ENCODE data around the gene DCT.
"Not testable (repeated sequence)": the region's sequence is repeated elsewhere in the genome, so short reads cannot be mapped to it uniquely, and the experiment has no call there.

The DCT gene

DNA sequence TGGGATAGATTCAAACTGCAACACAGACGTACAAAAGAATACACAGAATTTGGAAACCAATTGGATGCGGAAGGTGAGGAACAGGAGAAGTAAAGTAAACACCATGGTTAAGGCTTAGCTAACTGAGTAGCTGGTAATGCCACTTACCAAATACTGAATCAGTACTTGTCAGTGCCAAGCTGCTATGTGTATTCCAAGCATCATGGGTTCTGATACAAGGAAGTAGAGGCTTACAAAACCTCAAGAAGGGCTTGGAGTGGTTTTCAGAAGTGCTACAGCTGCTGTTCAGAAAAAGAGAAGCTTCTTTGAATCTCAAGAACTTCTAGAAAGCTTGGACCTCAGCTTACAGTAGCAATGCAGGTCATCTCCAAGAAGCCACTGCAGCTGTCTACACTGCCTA lies 35.9 kb upstream of the DCT start:
- H3K4me3 ChIP-seq (ENCODE audit: control insufficient read depth, low read depth, low read length) = no peak overlapping the region
- no peak for TF ChIP-seq CTCF (IDR thresholded peaks at IDR 0.05; ENCODE audit: control insufficient read depth, insufficient read depth, low read depth, low read length, missing control alignments)
- DNase-seq (ENCODE audit: low read depth) = no peak

DNA sequence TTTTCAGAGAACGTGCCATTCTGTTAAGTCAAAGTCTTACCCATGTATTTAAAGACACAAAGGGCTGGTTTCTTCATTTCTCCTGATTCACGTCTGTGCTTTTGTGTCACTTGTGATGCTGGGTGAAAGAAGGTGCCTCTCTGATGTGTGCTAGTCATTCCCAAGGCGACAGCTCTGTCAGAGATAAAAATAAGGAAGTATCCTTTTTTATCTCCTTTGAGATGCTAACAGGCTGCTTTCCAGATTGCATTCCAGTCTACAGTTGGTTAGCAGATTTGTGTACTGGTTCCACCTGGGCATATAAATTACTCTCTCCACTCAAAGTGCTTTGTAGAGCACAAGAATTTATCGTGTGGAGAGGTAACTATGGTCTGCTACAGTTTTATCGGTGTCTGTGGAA lies 33.5 kb upstream of the DCT start:
- no peak for TF ChIP-seq CTCF (IDR thresholded peaks at IDR 0.05; ENCODE audit: control insufficient read depth, insufficient read depth, low read depth, low read length, missing control alignments)
- DNase-seq (ENCODE audit: low read depth) = no peak
- H3K4me3 ChIP-seq (ENCODE audit: control insufficient read depth, low read depth, low read length) = no peak overlapping the region

DNA sequence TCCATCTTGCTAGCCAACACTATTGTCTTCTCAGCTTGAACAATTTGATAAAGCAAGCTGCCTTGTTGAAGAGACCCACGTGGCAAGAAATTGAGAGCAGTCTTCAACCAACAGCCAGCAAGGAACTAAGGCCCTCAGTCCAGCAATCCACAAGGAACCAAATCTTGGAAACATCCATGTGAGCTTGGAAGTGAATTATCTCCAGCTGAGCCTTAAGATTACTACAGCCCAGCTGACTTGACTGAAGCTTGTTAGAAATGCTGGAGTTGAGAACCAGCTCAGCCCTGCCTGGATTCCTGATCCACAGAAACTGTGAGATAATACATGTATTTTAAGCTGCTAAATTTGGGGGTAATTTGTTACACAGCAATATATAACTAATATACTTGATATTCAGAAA lies 26.2 kb upstream of the DCT start:
- no peak overlapping the region for H3K4me3 ChIP-seq (ENCODE audit: control insufficient read depth, low read depth, low read length)
- no peak for DNase-seq (ENCODE audit: low read depth)
- TF ChIP-seq CTCF (IDR thresholded peaks at IDR 0.05; ENCODE audit: control insufficient read depth, insufficient read depth, low read depth, low read length, missing control alignments) = no peak

DNA sequence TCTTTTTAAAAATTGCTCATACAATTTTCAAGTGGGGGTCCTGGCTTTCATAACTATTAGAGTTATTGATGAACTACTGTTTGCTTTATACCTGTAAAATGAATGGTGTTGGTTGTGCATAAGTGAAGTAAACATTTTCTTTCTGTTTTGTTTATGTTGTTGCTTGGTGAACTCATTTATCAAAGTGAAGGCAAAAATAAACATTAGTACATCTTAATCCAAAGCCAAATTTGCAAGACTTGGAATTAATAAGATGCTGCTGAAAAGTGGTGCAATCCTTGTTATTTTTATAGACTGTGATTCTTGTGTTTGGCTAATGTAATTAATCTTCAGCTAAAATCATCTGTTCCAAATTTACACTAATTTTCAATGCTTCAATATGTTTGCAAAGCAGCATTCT lies 24.4 kb upstream of the DCT start:
- no peak for TF ChIP-seq CTCF (IDR thresholded peaks at IDR 0.05; ENCODE audit: control insufficient read depth, insufficient read depth, low read depth, low read length, missing control alignments)
- no peak for DNase-seq (ENCODE audit: low read depth)
- no peak overlapping the region for H3K4me3 ChIP-seq (ENCODE audit: control insufficient read depth, low read depth, low read length)

- not testable (repeated sequence) for H3K4me3 ChIP-seq (ENCODE audit: control insufficient read depth, low read depth, low read length); DNase-seq (ENCODE audit: low read depth)
Measured at GRCh38 chr13:94498831-94499230, 19.3 kb upstream of the DCT start.

DNA sequence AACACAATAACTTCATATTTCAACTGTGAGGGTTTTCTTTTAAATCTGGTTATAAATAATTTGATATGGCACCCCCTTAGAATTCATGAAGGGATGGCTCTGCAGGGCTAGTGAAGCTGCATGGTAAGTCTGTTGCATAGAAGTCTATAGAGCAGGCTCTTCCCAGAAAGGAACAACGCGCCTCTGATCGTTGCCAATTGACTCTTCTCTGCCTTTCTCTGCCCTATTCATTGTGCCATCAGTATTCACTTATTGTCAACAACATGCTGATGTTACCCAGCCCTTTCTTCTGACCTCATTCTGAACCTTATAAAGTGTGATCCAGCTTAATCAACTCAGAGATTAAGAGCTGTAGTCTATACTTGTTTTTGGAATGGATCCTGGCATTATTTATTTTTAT lies 16.3 kb upstream of the DCT start:
- no peak for TF ChIP-seq CTCF (IDR thresholded peaks at IDR 0.05; ENCODE audit: control insufficient read depth, insufficient read depth, low read depth, low read length, missing control alignments)
- no peak overlapping the region for H3K4me3 ChIP-seq (ENCODE audit: control insufficient read depth, low read depth, low read length)
- no peak for DNase-seq (ENCODE audit: low read depth)

GRCh38 chr13:94494026-94494425 lies 14.5 kb upstream of the DCT start:
- TF ChIP-seq CTCF (IDR thresholded peaks at IDR 0.05; ENCODE audit: control insufficient read depth, insufficient read depth, low read depth, low read length, missing control alignments) = no peak
- H3K4me3 ChIP-seq (ENCODE audit: control insufficient read depth, low read depth, low read length) = no peak overlapping the region
- no peak for DNase-seq (ENCODE audit: low read depth)
